Femur (tissue), 1 donor: ENCODE results near the gene SLC22A4.

Source experiments
- DNase-seq: peaks from one replicate; pipeline ENCODE4 v3.0.0-alpha.2; 2017

Gene SLC22A4

GRCh38 chr5:132262882-132263547 lies 31.2 kb upstream of the SLC22A4 start:
- no peak for DNase-seq

DNA sequence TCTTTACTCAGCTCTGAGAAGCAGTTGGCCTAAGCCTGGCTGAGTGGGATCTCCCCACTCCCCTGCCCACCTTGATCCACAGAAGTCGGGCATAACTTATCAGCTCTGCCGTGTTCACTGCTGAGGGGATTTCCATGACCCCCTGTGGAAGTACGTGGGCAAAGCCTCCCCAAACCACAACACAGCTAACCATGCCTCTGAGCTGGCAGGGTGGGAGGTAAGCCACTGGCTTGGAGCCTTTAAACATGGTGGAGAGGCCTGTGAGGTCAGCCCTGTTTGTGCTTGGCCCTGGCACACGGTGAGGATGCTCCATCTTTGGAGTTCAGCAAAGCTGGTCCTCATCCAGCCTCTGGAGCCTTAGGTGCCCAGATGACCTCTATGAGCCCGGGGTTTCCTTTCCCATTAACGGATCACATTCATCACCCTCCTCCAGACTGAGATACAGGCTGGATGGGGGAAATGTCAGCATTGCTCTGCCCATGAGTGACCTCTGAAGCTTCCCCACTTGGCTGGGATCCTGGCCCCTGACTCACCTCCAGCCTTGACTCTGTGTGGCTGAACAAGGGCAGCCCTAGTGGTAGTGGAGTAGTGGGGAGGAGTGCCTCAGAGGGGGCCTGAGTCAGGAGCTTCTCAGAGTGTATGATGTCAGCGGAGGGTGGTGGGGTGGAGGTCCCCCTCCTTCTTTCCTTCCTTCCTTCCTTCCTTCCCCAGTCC lies 30.5 kb upstream of the SLC22A4 start:
- peak; percentile 41 for DNase-seq

DNA sequence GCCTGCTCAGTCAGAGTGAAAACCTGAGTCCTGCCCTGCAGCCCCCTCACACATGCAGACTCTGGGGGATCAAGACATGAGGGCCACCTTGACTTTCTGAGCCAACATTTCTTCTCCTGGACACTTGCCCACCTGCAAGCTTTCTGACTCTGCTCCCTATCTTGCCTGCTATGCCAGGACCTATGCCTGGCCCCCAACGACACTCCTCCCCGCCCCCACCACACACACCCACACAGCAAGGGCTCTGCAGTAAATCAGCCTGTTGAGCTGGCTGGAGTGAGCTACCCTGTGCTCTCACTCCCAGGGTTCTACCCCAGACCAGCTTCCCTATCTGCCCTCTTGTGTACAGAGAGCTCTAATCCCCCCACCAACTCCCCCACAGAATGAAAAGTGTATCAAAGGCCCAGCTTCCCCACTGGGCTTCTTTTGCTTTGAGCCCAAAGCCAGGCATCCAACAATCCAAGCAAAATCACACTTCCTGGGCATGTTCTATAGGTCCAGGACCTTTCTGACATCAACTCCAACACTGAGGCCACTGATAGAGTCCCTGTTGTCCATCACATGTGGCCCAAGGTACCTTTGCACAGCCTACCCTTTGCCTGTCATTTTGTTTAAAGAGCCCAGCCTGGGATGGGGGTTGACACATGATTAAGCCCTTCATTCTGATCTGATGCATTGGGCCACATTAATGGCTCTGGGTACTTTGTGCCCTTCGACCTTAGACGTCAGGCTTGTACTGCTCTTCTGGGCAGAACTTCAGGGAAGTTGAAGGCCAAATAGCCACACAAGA lies 29.5 kb upstream of the SLC22A4 start:
- peak; percentile 27 for DNase-seq

GRCh38 chr5:132265336-132266030 lies 28.7 kb upstream of the SLC22A4 start:
- peak; percentile 94 for DNase-seq

DNA sequence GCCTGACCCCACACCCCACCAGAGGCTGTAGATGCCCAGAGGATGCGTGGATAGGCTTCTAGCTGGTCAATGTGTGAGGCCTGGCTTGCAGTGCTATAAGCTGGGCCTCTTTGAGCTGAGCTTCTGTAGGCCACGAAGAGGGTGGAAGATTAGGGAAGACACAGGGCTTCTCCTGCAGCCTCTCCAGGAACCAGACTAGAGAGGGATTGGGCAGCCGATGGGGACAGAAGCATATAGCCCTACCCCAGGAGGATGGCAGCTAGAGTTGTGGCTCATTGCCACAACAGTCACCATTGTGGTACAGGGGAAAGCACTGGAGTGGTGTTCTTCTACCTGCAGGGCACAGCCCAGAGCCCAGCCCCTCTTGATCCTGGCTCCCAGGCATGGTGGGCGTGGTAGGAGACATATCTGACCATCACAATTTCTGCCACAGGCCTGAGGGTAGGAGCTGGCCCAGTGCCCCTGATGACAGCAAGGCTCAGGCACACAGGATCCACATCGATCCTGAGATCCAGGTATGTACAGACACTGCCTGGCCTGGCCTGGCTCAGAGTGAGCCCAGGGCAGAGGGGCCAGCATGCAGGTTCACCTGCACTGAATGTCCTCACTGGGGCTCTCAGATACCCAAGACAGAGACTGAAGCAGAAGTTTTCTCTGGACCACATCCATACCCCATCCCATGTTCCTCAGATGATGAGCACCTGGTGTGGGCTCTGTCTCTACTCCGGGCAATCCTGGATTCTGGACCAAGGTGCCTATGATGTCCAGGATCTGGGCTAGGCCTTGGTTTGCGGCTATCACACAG lies 28.0 kb upstream of the SLC22A4 start:
- DNase-seq, result peak; percentile 20

DNA sequence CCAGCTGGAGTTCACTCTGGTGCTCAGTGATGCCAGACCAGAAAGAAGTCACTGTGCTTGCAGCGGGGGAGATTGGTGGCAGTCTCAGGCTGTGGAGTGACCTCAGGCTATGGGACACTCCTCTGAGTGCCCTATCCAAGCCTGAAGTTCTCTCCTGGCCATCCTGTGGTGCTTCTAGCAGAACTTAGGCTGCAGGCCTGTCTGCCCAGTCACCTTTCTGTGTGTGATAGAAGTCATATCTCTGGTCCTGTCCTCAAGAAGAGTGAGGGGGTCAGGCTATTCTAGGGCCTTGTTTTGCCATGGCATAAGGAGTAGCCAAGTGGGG lies 27.4 kb upstream of the SLC22A4 start:
- DNase-seq, result no peak

GRCh38 chr5:132267166-132267739 lies 26.9 kb upstream of the SLC22A4 start:
- peak; percentile 14 for DNase-seq

- DNase-seq, result peak; percentile 56
These were observed 26.0 kb upstream of the SLC22A4 start for GRCh38 chr5:132267931-132268768.

DNA sequence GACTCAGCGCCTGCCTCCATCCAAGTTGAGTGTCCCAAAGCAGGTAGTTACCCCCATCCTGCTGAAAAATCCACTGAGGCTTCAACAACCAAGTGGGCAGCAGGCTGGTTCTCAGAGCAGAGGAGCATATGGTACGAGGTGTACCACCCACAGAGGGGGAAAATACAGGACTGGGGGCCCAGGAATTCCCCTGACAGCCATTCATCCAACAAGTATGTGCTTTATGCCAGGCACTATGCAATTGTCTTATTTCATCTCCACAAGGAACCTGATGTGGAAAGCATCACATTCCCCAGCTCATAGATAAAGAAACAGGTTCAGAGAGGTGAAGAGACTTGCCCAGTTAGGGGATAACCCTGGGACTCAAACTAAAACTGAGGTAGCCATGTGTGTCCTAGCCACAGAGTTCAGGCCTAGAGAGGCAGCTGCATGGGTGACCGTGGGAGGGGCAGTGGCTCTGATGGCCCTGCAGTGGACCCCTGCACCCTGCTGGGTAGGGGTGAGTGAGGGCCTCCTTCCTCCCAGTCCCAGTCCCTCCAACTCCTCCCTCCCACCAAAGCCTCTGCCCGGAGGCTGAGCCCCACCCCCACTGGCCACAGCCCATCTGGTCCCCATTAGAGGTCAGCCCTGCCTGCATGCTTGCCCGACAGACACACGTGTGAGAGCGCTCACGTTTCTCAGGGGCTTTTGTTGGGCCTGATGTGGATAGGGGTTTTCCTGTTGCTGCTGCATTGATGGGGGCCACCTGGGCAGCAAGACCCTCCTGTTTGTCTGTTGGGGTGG lies 25.2 kb upstream of the SLC22A4 start:
- DNase-seq, result peak; percentile 75

- peak; percentile 26 for DNase-seq
These were observed 24.4 kb upstream of the SLC22A4 start for GRCh38 chr5:132269635-132270334.

DNA sequence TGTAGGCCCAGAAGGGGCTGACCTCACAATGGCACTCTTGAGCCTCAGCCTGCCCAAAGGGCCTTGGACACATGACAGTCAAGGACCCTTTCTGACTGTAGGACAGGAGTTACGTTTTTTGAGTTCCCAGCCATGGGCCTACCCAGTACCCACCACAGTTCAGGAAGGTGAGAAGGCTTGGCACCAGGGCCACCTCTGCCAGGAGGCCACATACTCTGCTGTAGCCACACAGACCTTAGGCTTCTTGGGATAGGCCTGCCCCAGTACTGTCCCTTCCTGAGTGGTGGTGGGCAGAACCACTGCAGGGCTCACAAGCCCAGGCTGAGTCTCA lies 23.9 kb upstream of the SLC22A4 start:
- DNase-seq, result no peak

- peak; percentile 59 for DNase-seq
These were observed 23.5 kb upstream of the SLC22A4 start for GRCh38 chr5:132270706-132271105.

GRCh38 chr5:132271251-132272246 lies 22.6 kb upstream of the SLC22A4 start:
- DNase-seq, result peak; percentile 26

- peak; percentile 75 for DNase-seq
These were observed 21.6 kb upstream of the SLC22A4 start for GRCh38 chr5:132272311-132273210.

DNA sequence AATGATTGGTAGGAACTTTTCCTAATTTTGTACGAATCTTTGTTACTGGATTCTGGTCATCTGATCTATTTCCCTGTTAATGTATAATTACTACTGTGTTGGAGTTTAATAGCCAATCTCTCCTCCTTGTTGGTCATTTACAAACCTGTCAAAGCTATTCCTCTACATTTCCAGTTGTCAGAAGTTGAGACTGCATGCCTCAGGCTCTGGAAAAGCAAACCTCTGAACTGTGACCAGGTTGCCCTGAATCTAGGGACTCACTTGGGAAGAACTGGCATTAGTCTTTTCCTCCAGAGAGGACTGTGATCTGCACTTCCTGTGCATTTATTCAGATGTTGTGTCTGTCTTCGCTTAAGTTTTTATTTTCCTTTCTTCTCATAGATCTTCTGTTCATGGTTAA lies 20.6 kb upstream of the SLC22A4 start:
- DNase-seq, result peak; percentile 7

DNA sequence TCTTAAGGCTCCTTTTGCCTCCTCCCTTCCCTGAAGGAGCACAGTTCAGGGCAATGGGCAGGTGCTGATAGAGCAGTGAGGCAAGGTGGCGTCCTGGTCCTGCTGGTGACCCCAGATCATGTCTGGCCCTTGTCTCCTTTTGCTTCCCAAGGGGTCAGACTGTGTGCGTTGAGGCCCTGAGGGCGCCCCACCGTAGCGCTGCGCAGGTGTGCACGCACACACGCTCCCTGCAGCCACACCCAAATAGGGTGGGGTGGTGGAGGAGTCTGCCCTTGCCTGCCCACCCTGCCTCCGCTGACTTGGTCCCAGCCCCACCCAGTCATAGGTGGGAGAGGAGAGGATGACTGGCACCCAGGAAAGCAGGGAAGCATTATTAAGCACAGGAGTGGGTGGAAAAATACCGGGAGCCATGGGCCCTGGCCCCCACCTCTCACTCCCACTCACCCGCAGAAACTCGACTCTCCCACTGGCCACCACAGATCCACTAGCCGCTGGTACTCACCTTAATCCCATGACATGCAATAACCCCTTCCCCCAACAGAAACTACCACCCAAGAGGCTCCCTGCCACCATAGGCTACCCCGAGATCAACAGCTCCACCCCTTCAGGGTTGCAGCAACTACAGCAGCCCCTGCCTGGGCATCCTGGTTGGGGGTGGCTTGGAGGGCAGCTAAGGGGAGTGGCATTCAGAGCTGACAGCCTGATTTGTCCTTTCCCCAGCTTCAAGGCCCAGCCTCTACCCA lies 20.0 kb upstream of the SLC22A4 start:
- DNase-seq, result peak; percentile 15
